Endothelial cell of umbilical vein (primary cell): ENCODE results near the gene RPL18. TPM values are rescaled to one million over a fixed set of nuclear protein-coding genes. Genes with fewer than 3 reads are reported as not detected.
"Not testable (repeated sequence)": the region's sequence is repeated elsewhere in the genome, so short reads cannot be mapped to it uniquely, and the experiment has no call there.

ENCODE experiments used
- BruUV-seq: library from RNA; stranded (reverse); fragments of 400-500 nt; replicated peaks from 2 replicates; lab custom pipeline; 2021; lab: Mats Ljungman, UMichigan
- CTCF ChIA-PET: fragments of 300-600, 350-600 bp; sonication (Branson Sonifier 250); formaldehyde crosslinking; loops from one replicate; lab custom pipeline; 2021; ENCODE audit warnings: antibody characterized with exemption, inconsistent platforms; lab: Charles Lee
- POLR2A ChIA-PET: fragments of 300-600, 350-600 bp; sonication (Branson Sonifier 250); formaldehyde crosslinking; loops from one replicate; lab custom pipeline; 2021; ENCODE audit warnings: antibody characterized with exemption, inconsistent platforms; lab: Charles Lee
- DNase-seq: peaks from one replicate; pipeline ENCODE4 v3.0.0-alpha.2; 2011; ENCODE audit warnings: low read depth, low spot score
- FAIRE-seq: peaks from 2 replicates; lab custom pipeline; 2011; peaks lifted over from hg19 to GRCh38; lab: Jason Lieb, UNC
- H2AFZ ChIP-seq: 2 replicates; pipeline ENCODE4 v1.6.0; 2012; ENCODE audit warnings: low read depth, low read length, control low read depth, inconsistent platforms
- H3K27ac ChIP-seq: 2 replicates; pipeline ENCODE4 v1.5.1; 2011; ENCODE audit warnings: low read depth, mild to moderate bottlenecking, control low read depth, low read length, moderate library complexity; ENCODE audit not compliant: insufficient read depth
- H3K27me3 ChIP-seq, 2 experiments: 2 replicates each; pipeline versions ENCODE4 v1.6.0 to v1.6.1; 2011; ENCODE audit warnings: low read length in 2 of 2, mixed read lengths in 1 of 2; ENCODE audit not compliant: control insufficient read depth in 2 of 2, insufficient read depth in 2 of 2
- H3K36me3 ChIP-seq, 2 experiments: 2 replicates in 1 of 2; 3 replicates in 1 of 2; pipeline ENCODE4 v1.5.1; 2011; ENCODE audit warnings: low read length in 2 of 2, mild to moderate bottlenecking in 1 of 2, moderate library complexity in 1 of 2; ENCODE audit not compliant: control insufficient read depth in 2 of 2, insufficient read depth in 2 of 2; ENCODE audit errors: extremely low read depth in 1 of 2
- H3K4me1 ChIP-seq: 3 replicates; pipeline ENCODE4 v1.5.1; 2011; ENCODE audit warnings: mild to moderate bottlenecking, low read length; ENCODE audit not compliant: control insufficient read depth, insufficient read depth; ENCODE audit errors: extremely low read depth
- H3K4me2 ChIP-seq: 2 replicates; pipeline ENCODE4 v1.6.1; 2011; ENCODE audit warnings: low read length, control low read depth, mixed read lengths; ENCODE audit not compliant: insufficient read depth
- H3K4me3 ChIP-seq, 3 experiments: fragments of 200-600 bp in 1 of 3; sonication (generic), shearing (Covaris generic) in 1 of 3; replicated peaks in 1 of 3; 2 replicates each; pipeline ENCODE4 v1.5.1; 2011 to 2016; ENCODE audit warnings: control low read depth in 3 of 3, low read length in 3 of 3, mild to moderate bottlenecking in 2 of 3, inconsistent platforms in 1 of 3, low read depth in 1 of 3, moderate library complexity in 1 of 3; ENCODE audit not compliant: insufficient read depth in 1 of 3
- H3K79me2 ChIP-seq: 2 replicates; pipeline ENCODE4 v1.6.0; 2012; ENCODE audit warnings: low read length, inconsistent platforms; ENCODE audit not compliant: control insufficient read depth, insufficient read depth
- H3K9ac ChIP-seq: replicated peaks from 2 replicates; pipeline ENCODE3; 2011; ENCODE audit warnings: low read length, control low read depth; ENCODE audit not compliant: insufficient read depth; ENCODE audit errors: extremely low read depth
- H3K9me1 ChIP-seq: replicated peaks from 3 replicates; pipeline ENCODE4 v1.6.0; 2011; ENCODE audit warnings: mild to moderate bottlenecking, low read length; ENCODE audit not compliant: control insufficient read depth, insufficient read depth; ENCODE audit errors: extremely low read depth
- H3K9me3 ChIP-seq: replicated peaks from 2 replicates; pipeline ENCODE4 v1.5.1; 2012; ENCODE audit warnings: low read length, inconsistent platforms; ENCODE audit not compliant: control insufficient read depth, insufficient read depth
- H4K20me1 ChIP-seq: replicated peaks from 2 replicates; pipeline ENCODE3; 2011; ENCODE audit warnings: mild to moderate bottlenecking, low read length; ENCODE audit not compliant: control insufficient read depth, insufficient read depth; ENCODE audit errors: extremely low read depth
- CTCF ChIP-seq, 2 donors: IDR thresholded peaks; 1 replicate in 1 of 2; 2 replicates in 1 of 2; pipeline ENCODE4 v1.5.1; 2011; ENCODE audit warnings: low read length in 2 of 2, mild to moderate bottlenecking in 2 of 2, moderate library complexity in 2 of 2, control low read depth in 1 of 2, inconsistent platforms in 1 of 2, low read depth in 1 of 2; ENCODE audit not compliant: insufficient read depth in 1 of 2; ENCODE audit errors: extremely low read depth in 1 of 2
- FOS ChIP-seq: IDR thresholded peaks from 2 replicates; pipeline ENCODE4 v1.6.1; 2011; ENCODE audit warnings: mild to moderate bottlenecking, low read length, moderate library complexity, borderline replicate concordance; ENCODE audit not compliant: insufficient read depth
- MAX ChIP-seq: IDR thresholded peaks from 2 replicates; pipeline ENCODE4 v1.6.1; 2011; ENCODE audit not compliant: insufficient read depth, insufficient read length
- MYC ChIP-seq: IDR thresholded peaks from one replicate; pipeline ENCODE4 v1.6.1; 2011; ENCODE audit warnings: mild to moderate bottlenecking, low read depth, low read length
- POLR2A ChIP-seq: IDR thresholded peaks from 2 replicates; pipeline ENCODE4 v1.6.1; 2012; ENCODE audit warnings: low read depth, mild to moderate bottlenecking, control low read depth, low read length
- dilution Hi-C: fragments of 300-500 bp; cut with MboI; formaldehyde crosslinking; loops from one replicate; pipeline ENCODE4 v1.15.0; 2019; ENCODE audit warnings: low sequenced_read_pairs; ENCODE audit not compliant: extremely low pct_ligation_motif_present
- intact Hi-C: fragments of 100-400 bp; cut with micrococcal nuclease; formaldehyde crosslinking; loops from one replicate; pipeline ENCODE4 v1.10.0; 2022
- polyA plus RNA-seq, 4 experiments: library from polyadenylated mRNA; depleted of rRNA in 3 of 4; stranded (reverse) in 3 of 4; unstranded in 1 of 4; fragments of >200 nt; gene quantifications; 2 replicates each; pipeline versions ENCODE4 v1.2.1 to v1.2.3, GENCODE V29; 2011 to 2012; ENCODE audit warnings: missing spikeins in 1 of 4
- total RNA-seq: library from RNA; stranded (reverse); gene quantifications from 2 replicates; pipeline ENCODE4 v1.2.3, GENCODE V29; 2021

The RPL18 gene
- total and polyA plus RNA-seq, 2 donors (not counting 3 experiments of a cell fraction or from before 2014, with no cell fraction given): 1,407 to 2,154 TPM

- peaks cover 2% of the 10 kb centered on the region for H3K4me1 ChIP-seq
- DNase-seq: no peak
- dilution Hi-C loops (no loop called here), intact Hi-C loops (no loop called here)
- no peaks in the 10 kb centered on the region for H3K36me3 ChIP-seq
- ChIA-PET POLR2A (no interaction called here), CTCF (no interaction called here)
- H3K79me2 ChIP-seq: no peaks in the 10 kb centered on the region
- H3K9ac ChIP-seq: no peak overlapping the region
- no peaks in the 10 kb centered on the region for H4K20me1 ChIP-seq
- no peak overlapping the region for H2AFZ ChIP-seq
- FAIRE-seq: no peak
- BruUV-seq: no TSS peak
- H3K9me3 ChIP-seq: no peaks in the 10 kb centered on the region
- no peaks in the 10 kb centered on the region for H3K9me1 ChIP-seq
- H3K4me3 ChIP-seq: no peak overlapping the region
- no peak overlapping the region for H3K4me2 ChIP-seq
- H3K27me3 ChIP-seq: peaks cover 0 to 2% of the 10 kb centered on the region in 2 experiments
- TF ChIP-seq CTCF (IDR thresholded peaks at IDR 0.05; ENCODE audit: extremely low read depth in 1 of 2, insufficient read depth in 1 of 2, low read depth in 1 of 2, low read length in 2 of 2) (no peak), MYC (no peak), FOS (no peak), MAX (no peak), POLR2A (no peak)
- H3K27ac ChIP-seq: no peak overlapping the region
These were observed 39.5 kb upstream of the RPL18 start for GRCh38 chr19:48658483-48658882.

GRCh38 chr19:48657828-48658227 lies 38.9 kb upstream of the RPL18 start:
- H3K4me1 ChIP-seq, BruUV-seq, H3K27ac ChIP-seq, intact Hi-C loops, H3K79me2 ChIP-seq, FAIRE-seq, H3K9me1 ChIP-seq, DNase-seq, H3K36me3 ChIP-seq, H3K27me3 ChIP-seq, dilution Hi-C loops, H3K4me3 ChIP-seq, H3K9ac ChIP-seq, H3K9me3 ChIP-seq, H3K4me2 ChIP-seq, H4K20me1 ChIP-seq, H2AFZ ChIP-seq, POLR2A ChIA-PET: not testable (repeated sequence)
- CTCF ChIA-PET: interaction anchor here (0.7 to 1.7 kb wide), 2 partner anchors 12 to 18 kb away, joined by 3 to 16 read pairs; partner anchors contain the start of gene CA11
